ENCODE data around the gene VKORC1L1.
A peak's percentile ranks its signal among the peaks of the same experiment; 100 is the strongest.
"Not testable (repeated sequence)": the region's sequence is repeated elsewhere in the genome, so short reads cannot be mapped to it uniquely, and the experiment has no call there.

The VKORC1L1 gene

GRCh38 chr7:65872776-65873581, at the start of gene VKORC1L1:
VKORC1L1 (plus strand) TSS chr7:65873074; CDS start chr7:65873372, 298 bp downstream.
- Histone ChIP-seq H3K36me3 (replicated peaks) (no peaks in the 10 kb centered on the region), H3K27me3 (replicated peaks) (no peaks in the 10 kb centered on the region), H3K4me3 (ENCODE audit: low read depth, low read length) (peak within 1 kb of the TSS; percentile 69), H3K27ac (peak within 1 kb of the TSS; percentile 81)
- in situ Hi-C loops (cut with HindIII; ENCODE audit: low pct_ligation_motif_present, low sequenced_read_pairs), result no loop called here
- peak; percentile 86 for DNase-seq
- TF ChIP-seq, protein P1, sequence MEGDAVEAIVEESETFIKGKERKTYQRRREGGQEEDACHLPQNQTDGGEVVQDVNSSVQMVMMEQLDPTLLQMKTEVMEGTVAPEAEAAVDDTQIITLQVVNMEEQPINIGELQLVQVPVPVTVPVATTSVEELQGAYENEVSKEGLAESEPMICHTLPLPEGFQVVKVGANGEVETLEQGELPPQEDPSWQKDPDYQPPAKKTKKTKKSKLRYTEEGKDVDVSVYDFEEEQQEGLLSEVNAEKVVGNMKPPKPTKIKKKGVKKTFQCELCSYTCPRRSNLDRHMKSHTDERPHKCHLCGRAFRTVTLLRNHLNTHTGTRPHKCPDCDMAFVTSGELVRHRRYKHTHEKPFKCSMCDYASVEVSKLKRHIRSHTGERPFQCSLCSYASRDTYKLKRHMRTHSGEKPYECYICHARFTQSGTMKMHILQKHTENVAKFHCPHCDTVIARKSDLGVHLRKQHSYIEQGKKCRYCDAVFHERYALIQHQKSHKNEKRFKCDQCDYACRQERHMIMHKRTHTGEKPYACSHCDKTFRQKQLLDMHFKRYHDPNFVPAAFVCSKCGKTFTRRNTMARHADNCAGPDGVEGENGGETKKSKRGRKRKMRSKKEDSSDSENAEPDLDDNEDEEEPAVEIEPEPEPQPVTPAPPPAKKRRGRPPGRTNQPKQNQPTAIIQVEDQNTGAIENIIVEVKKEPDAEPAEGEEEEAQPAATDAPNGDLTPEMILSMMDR (IDR thresholded peaks at IDR 0.05; ENCODE audit: low read depth, low read length, missing control alignments), result no peak

DNA sequence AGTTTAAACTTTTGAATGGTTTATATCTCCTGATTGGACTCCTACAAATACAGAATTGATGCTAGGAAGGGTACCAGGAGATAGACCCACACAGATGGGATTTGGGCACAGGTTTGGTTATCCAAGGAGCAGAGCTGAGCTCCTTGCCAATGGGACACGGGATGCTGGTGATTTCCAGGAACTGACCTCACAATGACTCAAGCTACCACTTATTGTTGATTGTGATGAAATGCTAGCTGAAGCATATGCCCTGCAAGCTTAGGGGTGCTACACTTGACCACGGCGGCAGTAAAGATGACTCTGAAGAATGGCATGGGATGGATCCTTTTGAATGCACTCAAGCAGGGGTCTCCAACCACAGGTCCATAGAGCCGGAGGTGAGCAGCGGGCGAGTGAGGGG, 45.5 kb upstream of the VKORC1L1 start:
- TF ChIP-seq, protein P1 (IDR thresholded peaks at IDR 0.05; ENCODE audit: low read depth, low read length, missing control alignments), result no peak
- in situ Hi-C loops (cut with HindIII; ENCODE audit: low pct_ligation_motif_present, low sequenced_read_pairs), result no loop called here
- H3K4me3 ChIP-seq (ENCODE audit: low read depth, low read length), result no peak overlapping the region
- no peak overlapping the region for H3K27ac ChIP-seq
- no peak for DNase-seq
- no peaks in the 10 kb centered on the region for H3K36me3 ChIP-seq (replicated peaks)
- H3K27me3 ChIP-seq (replicated peaks), result no peaks in the 10 kb centered on the region

DNA sequence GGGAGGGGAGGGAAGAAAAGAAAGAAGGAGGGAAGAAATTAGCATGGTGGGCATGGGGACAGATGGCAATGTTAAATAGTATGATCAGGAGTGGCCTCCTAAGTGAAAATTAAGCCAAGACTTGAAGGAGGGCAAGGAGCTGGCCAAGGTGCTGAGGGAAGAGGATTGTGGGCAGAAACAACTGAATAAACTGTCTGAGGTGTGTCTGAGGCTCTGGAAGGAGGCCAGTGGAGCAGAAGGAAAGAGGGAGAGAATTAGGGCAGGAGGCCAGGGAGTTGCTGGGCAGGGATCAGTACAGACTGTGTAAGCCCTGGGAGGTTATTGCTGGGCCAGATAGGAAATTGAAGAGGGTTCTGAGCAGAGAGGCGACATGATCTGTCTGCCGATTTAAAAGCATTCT, 40.6 kb upstream of the VKORC1L1 start:
- H3K36me3 ChIP-seq (replicated peaks), result no peaks in the 10 kb centered on the region
- in situ Hi-C loops (cut with HindIII; ENCODE audit: low pct_ligation_motif_present, low sequenced_read_pairs), result no loop called here
- no peak overlapping the region for H3K4me3 ChIP-seq (ENCODE audit: low read depth, low read length)
- DNase-seq, result peak; percentile 35
- H3K27ac ChIP-seq, result no peak overlapping the region
- no peaks in the 10 kb centered on the region for H3K27me3 ChIP-seq (replicated peaks)
- TF ChIP-seq, protein P1 (IDR thresholded peaks at IDR 0.05; ENCODE audit: low read depth, low read length, missing control alignments), result no peak

DNA sequence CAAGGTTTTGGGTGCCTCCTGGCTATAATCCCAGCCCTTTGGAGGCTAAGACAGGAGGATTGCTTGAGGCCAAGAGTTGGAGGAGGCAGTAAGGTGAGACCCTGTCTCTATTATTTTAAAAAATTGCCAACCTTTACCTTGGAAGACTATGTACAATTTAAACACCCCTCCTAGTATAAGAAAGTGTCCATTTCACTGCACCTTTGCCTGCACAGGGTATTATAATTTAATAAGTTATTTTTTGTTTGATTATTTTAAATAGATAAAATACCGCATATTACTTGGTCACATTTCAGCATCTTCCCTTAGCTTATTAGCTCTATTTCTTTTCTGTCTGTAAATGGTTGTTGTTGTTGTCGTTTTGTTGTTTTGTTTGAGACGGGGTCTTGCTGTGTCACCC, 36.2 kb upstream of the VKORC1L1 start:
- H3K27ac ChIP-seq; H3K27me3 ChIP-seq (replicated peaks); H3K36me3 ChIP-seq (replicated peaks); H3K4me3 ChIP-seq (ENCODE audit: low read depth, low read length); DNase-seq; in situ Hi-C loops (cut with HindIII; ENCODE audit: low pct_ligation_motif_present, low sequenced_read_pairs): not testable (repeated sequence)

DNA sequence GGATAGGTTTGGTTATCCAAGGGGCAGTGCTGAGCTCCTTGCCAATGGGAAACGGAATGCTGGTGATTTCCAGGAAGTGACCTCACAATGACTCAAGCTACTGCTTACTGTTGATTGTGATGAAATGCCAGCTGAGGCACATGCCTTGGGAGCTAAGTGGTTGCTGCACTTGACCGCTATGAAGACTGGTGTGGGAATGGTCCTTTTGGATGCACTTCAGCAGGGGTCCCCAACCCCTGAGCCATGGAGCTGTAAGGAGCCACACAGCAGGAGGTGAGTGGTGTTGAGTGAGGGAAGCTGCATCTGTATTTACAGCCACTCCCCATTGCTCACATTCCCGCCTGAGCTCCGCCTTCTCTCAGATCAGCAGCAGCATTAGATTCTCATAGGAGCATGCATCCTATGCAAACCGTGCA, 35.3 kb upstream of the VKORC1L1 start:
- DNase-seq, result peak; percentile 28
- in situ Hi-C loops (cut with HindIII; ENCODE audit: low pct_ligation_motif_present, low sequenced_read_pairs); H3K4me3 ChIP-seq (ENCODE audit: low read depth, low read length); H3K36me3 ChIP-seq (replicated peaks); H3K27ac ChIP-seq; H3K27me3 ChIP-seq (replicated peaks): not testable (repeated sequence)

DNA sequence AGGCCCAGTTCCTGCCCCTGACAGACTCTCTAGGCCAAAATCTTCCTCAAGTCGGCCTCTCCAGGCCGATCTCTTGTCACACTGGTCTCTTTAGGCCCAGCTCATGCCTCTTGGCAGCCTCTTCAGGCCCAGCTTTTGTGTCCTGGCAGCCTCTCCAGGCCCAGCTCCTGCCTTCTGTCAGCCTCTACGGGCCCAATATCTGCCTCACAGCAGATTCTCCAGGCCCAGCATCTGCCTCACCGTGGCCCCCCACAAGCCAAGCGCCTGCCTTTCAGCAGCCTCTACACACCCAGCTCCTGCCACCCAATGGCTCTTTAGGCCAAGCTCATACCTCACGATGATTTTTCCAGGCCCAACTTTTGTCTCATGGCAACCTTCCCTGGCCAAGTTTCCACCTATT, 33.0 kb upstream of the VKORC1L1 start:
- no peaks in the 10 kb centered on the region for H3K36me3 ChIP-seq (replicated peaks)
- TF ChIP-seq, protein P1 (IDR thresholded peaks at IDR 0.05; ENCODE audit: low read depth, low read length, missing control alignments), result no peak
- H3K4me3 ChIP-seq (ENCODE audit: low read depth, low read length), result no peak overlapping the region
- no peaks in the 10 kb centered on the region for H3K27me3 ChIP-seq (replicated peaks)
- in situ Hi-C loops (cut with HindIII; ENCODE audit: low pct_ligation_motif_present, low sequenced_read_pairs), result no loop called here
- no peak for DNase-seq
- H3K27ac ChIP-seq, result no peak overlapping the region

DNA sequence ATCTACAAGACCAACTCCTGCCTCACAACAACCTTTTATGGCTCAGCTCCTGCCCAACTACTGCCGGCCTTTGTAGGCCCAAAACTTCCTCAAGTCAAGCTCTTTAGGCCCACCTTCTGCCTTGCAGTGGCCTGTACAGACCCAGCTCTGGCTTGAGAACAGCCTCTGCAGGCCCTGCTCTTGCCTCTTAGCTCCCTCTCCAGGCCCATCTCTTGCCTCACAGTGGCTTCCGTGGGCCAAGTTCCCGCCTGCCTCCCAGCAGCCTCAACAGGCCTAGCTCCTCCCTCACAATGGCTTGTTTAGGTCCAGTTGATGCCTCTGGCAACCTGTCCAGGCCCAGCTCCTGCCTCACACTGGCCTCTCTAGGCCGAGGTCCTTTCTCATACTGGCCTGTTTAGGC, 32.4 kb upstream of the VKORC1L1 start:
- H3K27me3 ChIP-seq (replicated peaks), result no peaks in the 10 kb centered on the region
- H3K36me3 ChIP-seq (replicated peaks), result no peaks in the 10 kb centered on the region
- in situ Hi-C loops (cut with HindIII; ENCODE audit: low pct_ligation_motif_present, low sequenced_read_pairs), result no loop called here
- H3K4me3 ChIP-seq (ENCODE audit: low read depth, low read length), result no peak overlapping the region
- no peak for DNase-seq
- TF ChIP-seq, protein P1 (IDR thresholded peaks at IDR 0.05; ENCODE audit: low read depth, low read length, missing control alignments), result no peak
- H3K27ac ChIP-seq, result no peak overlapping the region

- H3K4me3 ChIP-seq (ENCODE audit: low read depth, low read length); H3K27ac ChIP-seq; H3K36me3 ChIP-seq (replicated peaks); DNase-seq; in situ Hi-C loops (cut with HindIII; ENCODE audit: low pct_ligation_motif_present, low sequenced_read_pairs); H3K27me3 ChIP-seq (replicated peaks): not testable (repeated sequence)
Measured at GRCh38 chr7:65843616-65844015, 29.3 kb upstream of the VKORC1L1 start.
